ENCODE results near the gene TNN. TPM values are rescaled to one million over a fixed set of nuclear protein-coding genes. Genes with fewer than 3 reads are reported as not detected.
A peak's percentile ranks its signal among the peaks of the same experiment; 100 is the strongest.

Gene TNN
- total RNA-seq, 4 donors from 2014 or later = 5.9 TPM; not detected in 3

GRCh38 chr1:175145899-175146528 lies 78.4 kb downstream of the TNN start:
- Histone ChIP-seq H3K4me3 (no peak overlapping the region), H3K27me3 (no peaks in the 10 kb centered on the region), H3K9me3 (no peaks in the 10 kb centered on the region), H3K27ac (no peak overlapping the region), H3K4me1 (no peaks in the 10 kb centered on the region), H3K36me3 (no peaks in the 10 kb centered on the region)
- TF ChIP-seq CTCF (IDR thresholded peaks at IDR 0.05) = no peak
- no peak for TF ChIP-seq POLR2A (IDR thresholded peaks at IDR 0.05)
- DNase-seq = no peak
- intact Hi-C loops (cut with DNase I; ENCODE audit: low total_unique reads) = no loop called here

DNA sequence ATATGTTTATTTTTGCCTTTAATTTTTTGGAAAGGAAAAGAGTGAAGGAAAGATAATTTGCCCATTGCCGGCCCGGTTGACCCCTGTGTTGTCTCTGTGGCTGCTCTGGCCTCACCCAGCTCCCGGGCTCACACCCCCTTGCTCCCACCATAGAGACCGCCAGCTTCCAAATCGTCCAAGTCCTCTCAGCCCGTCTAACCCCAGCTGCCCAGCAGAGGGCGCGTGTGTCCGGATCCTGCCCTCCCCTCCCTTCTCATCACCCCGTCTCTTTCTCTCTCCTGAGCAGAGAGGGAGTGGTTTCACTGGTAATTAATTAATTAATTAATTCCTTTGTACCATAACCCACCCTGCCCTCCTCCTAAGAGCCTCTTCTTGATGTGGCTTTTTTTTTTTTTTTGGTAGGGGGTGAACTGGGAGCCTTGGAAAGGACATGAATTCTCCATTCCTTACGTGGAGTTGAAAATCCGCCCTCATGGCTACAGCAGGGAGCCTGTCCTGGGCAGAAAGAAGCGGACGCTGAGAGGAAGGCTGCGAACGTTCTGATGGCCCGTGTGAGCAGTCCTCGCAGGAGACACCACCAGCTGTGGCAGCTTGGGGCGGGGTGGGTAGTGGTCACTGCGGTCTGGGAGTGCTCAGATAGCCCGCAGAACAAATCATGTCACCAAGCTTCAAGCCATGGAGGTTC lies 79.0 kb downstream of the TNN start:
- Histone ChIP-seq H3K4me3 (no peak overlapping the region), H3K27me3 (no peaks in the 10 kb centered on the region), H3K27ac (no peak overlapping the region), H3K9me3 (no peaks in the 10 kb centered on the region), H3K36me3 (no peaks in the 10 kb centered on the region), H3K4me1 (no peaks in the 10 kb centered on the region)
- TF ChIP-seq CTCF (IDR thresholded peaks at IDR 0.05) = peak; percentile 40 to 75 (median 56)
- TF ChIP-seq POLR2A (IDR thresholded peaks at IDR 0.05) = no peak
- intact Hi-C loops (cut with DNase I; ENCODE audit: low total_unique reads) = no loop called here
- DNase-seq = peak; percentile 36 to 64

DNA sequence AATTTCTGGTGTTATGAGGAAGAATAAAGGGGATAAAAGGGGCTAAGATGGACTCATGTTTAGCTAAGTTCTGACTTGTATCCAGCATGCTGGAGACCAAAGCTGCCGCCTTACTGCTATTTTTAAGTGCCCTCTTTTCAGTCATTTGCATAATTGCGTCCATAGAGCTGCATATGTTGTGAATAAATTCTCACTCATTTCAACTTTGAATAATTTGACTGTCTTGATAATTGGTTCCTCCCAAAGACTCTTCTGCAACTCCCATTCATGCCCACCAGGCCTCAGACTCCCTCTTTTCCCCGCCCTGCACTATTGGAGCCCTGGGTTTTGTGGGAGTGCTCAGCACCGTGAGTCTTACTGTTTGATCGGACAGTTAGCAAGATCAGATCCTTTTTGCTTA lies 79.9 kb downstream of the TNN start:
- no peak overlapping the region for H3K4me3 ChIP-seq
- no peak for TF ChIP-seq CTCF (IDR thresholded peaks at IDR 0.05)
- TF ChIP-seq POLR2A (IDR thresholded peaks at IDR 0.05) = no peak
- intact Hi-C loops (cut with DNase I; ENCODE audit: low total_unique reads) = no loop called here

GRCh38 chr1:175148068-175148467 lies 80.4 kb downstream of the TNN start:
- H3K9me3 ChIP-seq = no peaks in the 10 kb centered on the region
- no peaks in the 10 kb centered on the region for H3K36me3 ChIP-seq
- TF ChIP-seq POLR2A (IDR thresholded peaks at IDR 0.05) = no peak
- no peak for TF ChIP-seq CTCF (IDR thresholded peaks at IDR 0.05)
- DNase-seq = no peak
- no peaks in the 10 kb centered on the region for H3K27me3 ChIP-seq
- H3K4me1 ChIP-seq = no peaks in the 10 kb centered on the region
- intact Hi-C loops (cut with DNase I; ENCODE audit: low total_unique reads) = no loop called here
- no peak overlapping the region for H3K27ac ChIP-seq
- H3K4me3 ChIP-seq = no peak overlapping the region

More for the DNA sequence above, 79.9 kb downstream of the TNN start:
- no peaks in the 10 kb centered on the region for H3K9me3 ChIP-seq
- no peaks in the 10 kb centered on the region for H3K27me3 ChIP-seq
- H3K4me1 ChIP-seq = no peaks in the 10 kb centered on the region
- DNase-seq = no peak
- no peak overlapping the region for H3K27ac ChIP-seq
- no peaks in the 10 kb centered on the region for H3K36me3 ChIP-seq

GRCh38 chr1:175150596-175151319 lies 83.1 kb downstream of the TNN start:
- Histone ChIP-seq H3K9me3 (no peaks in the 10 kb centered on the region), H3K4me3 (no peak overlapping the region), H3K27ac (no peak overlapping the region), H3K27me3 (no peaks in the 10 kb centered on the region), H3K4me1 (no peaks in the 10 kb centered on the region), H3K36me3 (no peaks in the 10 kb centered on the region)
- TF ChIP-seq POLR2A (IDR thresholded peaks at IDR 0.05) (no peak), CTCF (IDR thresholded peaks at IDR 0.05) (no peak)
- DNase-seq = no peak
- intact Hi-C loops (cut with DNase I; ENCODE audit: low total_unique reads) = loop anchor here (10.0 kb wide), 1 partner anchor 64 kb away; no protein-coding TSS in a partner anchor
